Measurements from ENCODE around the gene C1QL1.

DNA sequence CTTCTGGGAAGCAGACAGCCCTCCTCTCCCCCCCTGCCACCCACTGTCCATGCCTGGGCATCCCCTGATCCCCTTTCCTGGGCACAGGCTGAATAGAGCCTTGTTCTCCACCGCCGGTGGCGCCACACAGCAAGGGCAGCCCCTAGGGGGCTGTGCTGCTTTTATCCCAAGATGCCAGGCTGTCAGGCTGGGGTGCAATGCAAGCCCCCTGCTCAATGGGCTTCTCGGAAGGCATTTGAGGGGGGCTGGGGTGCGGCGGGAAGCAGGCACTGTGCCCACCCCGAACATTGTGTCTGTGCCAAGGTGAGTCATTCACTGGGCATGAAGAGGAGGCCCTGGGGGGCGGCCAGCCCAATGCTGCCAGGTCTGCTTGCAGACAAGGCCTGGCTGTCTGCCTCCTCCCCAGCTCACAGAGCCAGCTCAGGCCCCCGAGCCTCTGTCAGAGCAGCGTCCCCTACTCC, 51.3 kb downstream of the C1QL1 start:
- TF ChIP-seq, protein P1, sequence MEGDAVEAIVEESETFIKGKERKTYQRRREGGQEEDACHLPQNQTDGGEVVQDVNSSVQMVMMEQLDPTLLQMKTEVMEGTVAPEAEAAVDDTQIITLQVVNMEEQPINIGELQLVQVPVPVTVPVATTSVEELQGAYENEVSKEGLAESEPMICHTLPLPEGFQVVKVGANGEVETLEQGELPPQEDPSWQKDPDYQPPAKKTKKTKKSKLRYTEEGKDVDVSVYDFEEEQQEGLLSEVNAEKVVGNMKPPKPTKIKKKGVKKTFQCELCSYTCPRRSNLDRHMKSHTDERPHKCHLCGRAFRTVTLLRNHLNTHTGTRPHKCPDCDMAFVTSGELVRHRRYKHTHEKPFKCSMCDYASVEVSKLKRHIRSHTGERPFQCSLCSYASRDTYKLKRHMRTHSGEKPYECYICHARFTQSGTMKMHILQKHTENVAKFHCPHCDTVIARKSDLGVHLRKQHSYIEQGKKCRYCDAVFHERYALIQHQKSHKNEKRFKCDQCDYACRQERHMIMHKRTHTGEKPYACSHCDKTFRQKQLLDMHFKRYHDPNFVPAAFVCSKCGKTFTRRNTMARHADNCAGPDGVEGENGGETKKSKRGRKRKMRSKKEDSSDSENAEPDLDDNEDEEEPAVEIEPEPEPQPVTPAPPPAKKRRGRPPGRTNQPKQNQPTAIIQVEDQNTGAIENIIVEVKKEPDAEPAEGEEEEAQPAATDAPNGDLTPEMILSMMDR (IDR thresholded peaks at IDR 0.05; ENCODE audit: low read length) = no peak
- TF ChIP-seq EZH2 (IDR thresholded peaks at IDR 0.05; ENCODE audit: borderline replicate concordance, low read length) = no peak

All from OCI-LY1 (cell line).